Mesothelial cell of epicardium (in vitro differentiated cells): ENCODE data around the gene OR1J1. TPM values are rescaled to one million over a fixed set of nuclear protein-coding genes. Genes with fewer than 3 reads are reported as not detected.

Experiments used
- DNase-seq, 2 experiments: peaks; one replicate each; pipeline ENCODE4 v3.0.0; 2021; ENCODE audit warnings: low spot score in 2 of 2; ENCODE audit not compliant: unreplicated experiment in 2 of 2
- H3K27ac Mint-ChIP-seq: 2 replicates; pipeline ENCODE4 v1.8.0; 2021; ENCODE audit warnings: mixed read lengths
- H3K27me3 Mint-ChIP-seq: 2 replicates; pipeline ENCODE4 v1.8.0; 2021; ENCODE audit warnings: low read depth, mixed read lengths
- H3K36me3 Mint-ChIP-seq: 2 replicates; pipeline ENCODE4 v1.8.0; 2021; ENCODE audit warnings: mixed read lengths
- H3K4me1 Mint-ChIP-seq: 2 replicates; pipeline ENCODE4 v1.8.0; 2021; ENCODE audit warnings: mixed read lengths
- H3K4me3 Mint-ChIP-seq: 2 replicates; pipeline ENCODE4 v1.8.0; 2021; ENCODE audit warnings: mild to moderate bottlenecking, moderate library complexity, mixed read lengths
- H3K9me3 Mint-ChIP-seq: 2 replicates; pipeline ENCODE4 v1.8.0; 2021; ENCODE audit warnings: mixed read lengths
- total RNA-seq: library from RNA; stranded (reverse); gene quantifications from 3 replicates; pipeline ENCODE4 v1.2.1, GENCODE V29; 2021
- TF ChIP-seq, protein P1 (sequence below): fragments of 200-600 bp; sonication (generic); IDR thresholded peaks from one replicate; pipeline ENCODE4 v1.5.0; 2021; ENCODE audit warnings: antibody characterized with exemption; ENCODE audit not compliant: unreplicated experiment

The OR1J1 gene, protein sequence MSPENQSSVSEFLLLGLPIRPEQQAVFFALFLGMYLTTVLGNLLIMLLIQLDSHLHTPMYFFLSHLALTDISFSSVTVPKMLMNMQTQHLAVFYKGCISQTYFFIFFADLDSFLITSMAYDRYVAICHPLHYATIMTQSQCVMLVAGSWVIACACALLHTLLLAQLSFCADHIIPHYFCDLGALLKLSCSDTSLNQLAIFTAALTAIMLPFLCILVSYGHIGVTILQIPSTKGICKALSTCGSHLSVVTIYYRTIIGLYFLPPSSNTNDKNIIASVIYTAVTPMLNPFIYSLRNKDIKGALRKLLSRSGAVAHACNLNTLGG
- total RNA-seq, result not detected in 3 replicates

DNA sequence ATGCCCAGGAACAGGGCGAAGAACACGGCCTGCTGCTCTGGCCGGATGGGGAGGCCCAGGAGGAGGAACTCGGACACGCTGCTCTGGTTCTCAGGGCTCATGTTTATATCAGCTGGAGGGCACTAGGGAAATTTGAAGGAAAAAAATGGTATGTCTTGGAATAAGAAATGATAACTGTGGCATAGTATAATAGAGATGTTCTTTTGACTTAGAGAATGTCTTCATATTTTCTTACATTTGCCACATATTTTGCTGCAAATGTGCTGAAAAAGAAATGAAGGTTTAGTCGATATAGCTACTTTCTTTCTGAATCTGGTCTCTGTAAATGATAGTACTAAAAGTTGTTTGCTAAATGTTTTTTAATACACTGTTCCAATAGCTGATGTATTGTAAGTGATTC lies at the start of gene OR1J1:
TSS of gene OR1J1 (minus strand) at position 101 of the 400 bp plus-strand sequence. CDS start at position 101, 0 bp downstream.
- Mint-ChIP-seq H3K36me3 (no peaks in the 10 kb centered on the region), H3K9me3 (peaks cover 77% of the 10 kb centered on the region), H3K4me1 (no peaks in the 10 kb centered on the region), H3K4me3 (no peak within 1 kb of the TSS), H3K27ac (no peak within 1 kb of the TSS), H3K27me3 (no peaks in the 10 kb centered on the region)
- DNase-seq, result no peak
- TF ChIP-seq, protein P1, sequence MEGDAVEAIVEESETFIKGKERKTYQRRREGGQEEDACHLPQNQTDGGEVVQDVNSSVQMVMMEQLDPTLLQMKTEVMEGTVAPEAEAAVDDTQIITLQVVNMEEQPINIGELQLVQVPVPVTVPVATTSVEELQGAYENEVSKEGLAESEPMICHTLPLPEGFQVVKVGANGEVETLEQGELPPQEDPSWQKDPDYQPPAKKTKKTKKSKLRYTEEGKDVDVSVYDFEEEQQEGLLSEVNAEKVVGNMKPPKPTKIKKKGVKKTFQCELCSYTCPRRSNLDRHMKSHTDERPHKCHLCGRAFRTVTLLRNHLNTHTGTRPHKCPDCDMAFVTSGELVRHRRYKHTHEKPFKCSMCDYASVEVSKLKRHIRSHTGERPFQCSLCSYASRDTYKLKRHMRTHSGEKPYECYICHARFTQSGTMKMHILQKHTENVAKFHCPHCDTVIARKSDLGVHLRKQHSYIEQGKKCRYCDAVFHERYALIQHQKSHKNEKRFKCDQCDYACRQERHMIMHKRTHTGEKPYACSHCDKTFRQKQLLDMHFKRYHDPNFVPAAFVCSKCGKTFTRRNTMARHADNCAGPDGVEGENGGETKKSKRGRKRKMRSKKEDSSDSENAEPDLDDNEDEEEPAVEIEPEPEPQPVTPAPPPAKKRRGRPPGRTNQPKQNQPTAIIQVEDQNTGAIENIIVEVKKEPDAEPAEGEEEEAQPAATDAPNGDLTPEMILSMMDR, result no peak

DNA sequence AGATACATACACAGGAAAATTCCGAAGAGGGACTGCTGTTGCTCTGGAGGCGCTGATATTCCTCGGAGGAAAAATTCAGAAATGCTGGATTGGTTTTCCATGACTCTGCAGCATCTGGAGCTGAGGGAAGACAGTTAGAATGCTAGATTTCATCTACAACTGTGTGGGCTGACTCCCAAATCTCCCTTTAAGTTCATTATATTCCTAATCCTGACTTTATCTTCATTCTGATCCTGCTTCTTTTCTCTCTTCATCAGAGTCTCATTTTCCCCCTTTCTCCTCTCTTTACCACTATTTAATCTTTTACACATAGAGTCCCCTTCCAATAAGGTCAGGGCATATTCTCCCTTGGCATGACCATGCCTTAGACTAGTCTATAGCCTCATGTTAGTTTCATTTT lies 49.5 kb upstream of the OR1J1 start, which contains the start of gene OR1N1:
TSS of gene OR1N1 (minus strand) at position 101 of the 400 bp plus-strand sequence. CDS start at position 101, 0 bp downstream.
- Mint-ChIP-seq H3K27ac (no peak within 1 kb of the TSS), H3K4me1 (no peaks in the 10 kb centered on the region), H3K36me3 (peaks cover 2% of the 10 kb centered on the region), H3K9me3 (peaks cover 84% of the 10 kb centered on the region), H3K27me3 (no peaks in the 10 kb centered on the region), H3K4me3 (no peak within 1 kb of the TSS)
- TF ChIP-seq, protein P1, result no peak
- no peak for DNase-seq

DNA sequence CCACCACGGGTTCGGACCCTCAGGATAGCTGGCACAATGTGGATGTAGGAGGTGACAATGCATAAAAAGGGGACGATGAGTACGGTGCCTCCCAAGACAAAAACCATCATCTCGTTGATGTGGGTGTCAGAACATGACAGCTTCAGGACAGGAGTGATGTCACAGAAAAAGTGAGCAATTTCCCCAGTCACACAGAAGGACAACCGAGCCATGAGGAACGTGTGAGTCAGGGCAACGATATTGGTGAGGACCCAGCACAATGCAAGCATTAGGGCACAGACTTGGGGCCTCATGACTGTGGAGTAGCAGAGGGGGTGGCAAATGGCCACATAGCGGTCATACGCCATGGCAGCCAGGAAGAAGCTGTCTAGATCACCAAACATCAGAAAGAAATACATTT lies 48.9 kb upstream of the OR1J1 start:
- H3K27ac Mint-ChIP-seq, result no peak overlapping the region
- H3K27me3 Mint-ChIP-seq, result no peaks in the 10 kb centered on the region
- TF ChIP-seq, protein P1, result no peak
- no peaks in the 10 kb centered on the region for H3K4me1 Mint-ChIP-seq
- H3K4me3 Mint-ChIP-seq, result no peak overlapping the region
- no peak for DNase-seq
- H3K9me3 Mint-ChIP-seq, result peaks cover 81% of the 10 kb centered on the region
- H3K36me3 Mint-ChIP-seq, result peaks cover 2% of the 10 kb centered on the region

DNA sequence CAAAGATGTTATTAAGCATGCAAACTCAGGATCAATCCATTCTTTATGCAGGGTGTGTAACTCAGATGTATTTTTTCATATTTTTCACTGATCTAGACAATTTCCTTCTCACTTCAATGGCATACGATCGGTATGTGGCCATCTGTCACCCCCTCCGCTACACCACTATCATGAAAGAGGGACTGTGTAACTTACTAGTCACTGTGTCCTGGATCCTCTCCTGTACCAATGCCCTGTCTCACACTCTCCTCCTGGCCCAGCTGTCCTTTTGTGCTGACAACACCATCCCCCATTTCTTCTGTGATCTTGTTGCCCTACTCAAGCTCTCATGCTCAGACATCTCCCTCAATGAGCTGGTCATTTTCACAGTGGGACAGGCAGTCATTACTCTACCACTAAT lies 41.6 kb upstream of the OR1J1 start:
- DNase-seq, result no peak
- Mint-ChIP-seq H3K27me3 (no peaks in the 10 kb centered on the region), H3K9me3 (peaks cover 43% of the 10 kb centered on the region), H3K36me3 (no peaks in the 10 kb centered on the region), H3K4me3 (no peak overlapping the region), H3K27ac (no peak overlapping the region), H3K4me1 (no peaks in the 10 kb centered on the region)
- TF ChIP-seq, protein P1, result no peak

DNA sequence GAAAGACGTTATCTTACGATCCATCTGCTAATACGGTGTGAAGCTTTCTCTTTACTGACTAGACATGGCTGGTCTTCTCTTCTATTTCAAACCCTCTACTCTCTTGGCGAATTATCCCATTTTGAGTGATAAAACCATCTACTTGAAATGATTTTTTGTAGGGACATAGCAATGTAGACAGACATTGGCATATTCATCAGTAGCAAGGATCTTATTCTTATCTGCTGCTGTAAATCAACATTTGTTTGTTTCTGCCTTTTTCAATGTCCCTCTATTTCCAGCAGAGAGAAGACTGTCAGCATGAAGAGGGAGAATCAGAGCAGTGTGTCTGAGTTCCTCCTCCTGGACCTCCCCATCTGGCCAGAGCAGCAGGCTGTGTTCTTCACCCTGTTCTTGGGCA lies 41.1 kb upstream of the OR1J1 start, which contains the start of gene OR1J4:
TSS of gene OR1J4 (plus strand) at position 301 of the 400 bp plus-strand sequence. CDS start at position 301, 0 bp downstream.
- DNase-seq, result no peak
- no peak within 1 kb of the TSS for H3K27ac Mint-ChIP-seq

More for the DNA sequence above, 41.1 kb upstream of the OR1J1 start, which contains the start of gene OR1J4:
- no peaks in the 10 kb centered on the region for H3K27me3 Mint-ChIP-seq
- TF ChIP-seq, protein P1, result no peak
- no peaks in the 10 kb centered on the region for H3K36me3 Mint-ChIP-seq
- no peaks in the 10 kb centered on the region for H3K4me1 Mint-ChIP-seq
- H3K4me3 Mint-ChIP-seq, result no peak within 1 kb of the TSS
- peaks cover 41% of the 10 kb centered on the region for H3K9me3 Mint-ChIP-seq
